HG02759 (cell line): ENCODE results near the gene PPP3CA.

Experiments used
- ATAC-seq: cut with Tn5 transposase; IDR thresholded peaks from one replicate; pipeline ENCODE4 v1.9.1; 2021; ENCODE audit warnings: mild to moderate bottlenecking, moderate library complexity; ENCODE audit not compliant: unreplicated experiment

PPP3CA gene

DNA sequence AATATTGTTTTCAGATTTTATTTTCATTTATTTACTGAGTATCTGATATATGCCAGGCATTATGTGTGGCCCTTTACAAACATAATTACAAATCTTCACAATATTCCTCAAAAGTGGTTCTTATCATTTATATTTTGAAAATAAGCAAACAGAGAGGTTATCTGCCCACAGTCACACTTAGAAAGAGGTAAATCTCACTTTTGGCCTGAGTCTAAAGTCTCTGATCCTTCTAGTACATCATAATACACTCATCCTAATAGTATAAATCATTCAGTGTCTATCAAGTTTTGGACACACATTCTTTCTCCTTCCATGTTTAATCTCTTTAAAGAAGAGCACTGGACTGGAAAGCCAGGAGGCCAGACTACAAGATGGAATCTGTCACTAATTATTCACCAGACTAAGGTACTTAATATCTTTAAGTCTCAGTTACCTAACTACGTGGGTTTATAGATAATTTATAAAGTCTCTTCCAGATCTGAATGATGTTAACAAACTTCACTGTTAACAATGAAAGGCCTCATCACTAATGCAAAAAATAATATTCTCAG lies 281.3 kb downstream of the PPP3CA start:
- no peak for ATAC-seq

DNA sequence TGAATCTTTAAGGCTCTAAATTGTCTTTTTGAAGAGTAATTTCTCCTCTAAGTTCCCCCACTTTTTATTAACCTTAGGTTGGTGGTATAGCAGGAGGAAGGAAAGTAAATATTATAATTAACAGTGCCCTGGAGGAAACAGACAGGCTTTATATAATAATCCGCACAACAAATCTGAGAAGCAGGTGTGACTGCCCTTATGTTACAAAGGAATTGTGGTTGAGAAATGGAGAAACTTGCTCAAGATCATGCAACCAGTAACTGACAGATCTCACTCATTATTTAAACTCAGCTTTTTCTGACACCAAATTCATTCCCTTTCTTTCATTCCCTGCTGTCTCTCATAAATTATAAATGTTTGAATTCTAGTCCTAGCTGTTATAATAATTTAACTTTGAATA lies 282.0 kb downstream of the PPP3CA start:
- no peak for ATAC-seq

DNA sequence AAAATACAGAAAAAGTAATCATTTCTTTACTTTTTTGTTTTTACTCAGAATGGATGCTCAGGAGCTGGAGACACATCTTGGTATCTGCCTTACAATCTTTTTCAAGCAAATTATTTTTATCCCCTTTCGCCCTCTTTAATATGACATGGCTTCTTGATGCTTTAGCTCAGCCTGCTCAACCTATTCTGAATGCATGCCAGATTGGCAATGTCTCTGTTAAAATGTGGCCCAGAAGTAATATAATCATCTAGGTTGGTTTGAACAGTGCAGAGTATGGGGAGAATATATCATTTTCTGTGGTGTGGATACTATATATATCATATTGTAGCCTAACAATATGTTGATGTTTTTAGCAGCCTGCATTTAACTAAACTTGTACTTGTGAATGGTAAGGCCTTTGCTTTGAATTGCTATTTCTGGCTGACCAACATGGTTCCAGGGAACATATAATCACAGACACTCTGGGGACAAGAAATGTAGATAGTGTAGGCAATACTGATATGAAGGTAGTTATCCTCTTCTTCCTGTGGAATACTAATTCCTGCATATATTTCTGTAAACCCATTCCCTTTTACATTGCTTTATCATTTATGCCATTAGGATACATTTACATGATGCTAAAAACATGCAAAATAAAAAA lies 282.7 kb downstream of the PPP3CA start:
- ATAC-seq, result no peak

DNA sequence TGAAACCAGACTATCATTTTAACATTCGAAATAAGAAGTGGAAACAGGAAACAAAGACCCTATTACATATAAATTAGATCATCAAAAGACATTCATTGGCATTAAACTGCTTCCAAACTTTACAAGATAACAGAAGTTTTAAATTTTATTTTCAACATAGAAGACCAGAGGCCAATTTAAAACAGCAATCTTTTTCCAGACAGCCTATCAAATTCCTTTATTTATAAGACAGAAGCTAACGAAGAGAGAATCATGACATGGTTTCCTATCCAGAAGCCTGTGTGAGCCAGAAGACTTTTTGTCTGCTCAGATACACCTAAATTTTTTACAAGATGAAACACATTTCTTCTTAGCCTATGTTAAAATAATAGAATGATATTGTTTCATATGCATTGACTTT lies 291.9 kb downstream of the PPP3CA start:
- ATAC-seq, result no peak

DNA sequence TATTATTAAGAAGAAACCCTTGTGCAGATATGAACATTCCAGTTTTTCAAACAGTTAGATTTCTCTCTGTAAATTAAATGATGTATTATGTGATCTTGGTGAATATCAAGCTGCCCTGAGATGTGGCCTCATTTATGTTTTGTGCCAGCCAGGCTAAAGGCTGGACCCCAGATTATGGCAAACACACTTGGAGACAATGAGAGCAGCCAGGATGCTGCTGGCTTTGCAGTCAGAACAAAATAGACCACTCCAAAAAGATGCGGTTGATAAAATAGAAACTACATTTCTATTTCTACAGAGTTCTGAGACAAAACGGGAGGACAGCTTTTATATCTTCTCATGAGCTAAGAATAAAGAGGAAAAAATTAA lies 296.5 kb downstream of the PPP3CA start:
- ATAC-seq, result no peak

DNA sequence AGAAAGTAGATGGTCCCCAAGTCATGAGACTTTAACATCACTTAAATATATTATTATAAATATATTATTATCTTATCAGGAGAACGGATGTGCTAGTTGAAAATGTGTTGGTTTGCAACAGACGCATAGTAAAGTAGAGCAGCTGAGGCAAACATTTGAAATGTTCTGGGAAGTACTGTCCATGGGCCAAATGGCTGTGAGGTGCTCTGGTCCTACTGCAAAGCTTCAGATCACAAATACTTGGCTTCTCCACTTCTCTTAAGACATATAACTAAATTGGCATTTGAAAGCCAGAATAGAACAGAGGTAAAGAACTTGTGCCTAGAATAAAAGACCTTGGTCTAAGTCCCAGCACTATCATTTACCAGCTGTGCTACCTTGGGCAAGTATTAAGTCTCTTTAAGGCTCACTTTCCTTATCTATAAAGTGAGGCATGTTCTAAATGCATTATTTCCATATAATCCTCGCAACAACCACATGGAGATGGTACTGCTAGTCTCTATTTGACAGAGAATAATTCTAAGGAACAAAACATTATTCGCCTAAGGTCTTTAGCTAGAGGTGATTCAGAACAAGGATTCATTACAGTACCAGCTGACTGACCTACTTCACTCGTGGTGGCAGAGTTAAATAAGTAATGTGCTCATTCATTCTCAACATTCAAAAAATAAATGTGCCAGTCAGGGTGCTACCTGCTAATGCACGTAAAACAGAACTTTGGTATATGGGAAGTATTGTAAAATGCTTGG lies 297.1 kb downstream of the PPP3CA start:
- no peak for ATAC-seq

DNA sequence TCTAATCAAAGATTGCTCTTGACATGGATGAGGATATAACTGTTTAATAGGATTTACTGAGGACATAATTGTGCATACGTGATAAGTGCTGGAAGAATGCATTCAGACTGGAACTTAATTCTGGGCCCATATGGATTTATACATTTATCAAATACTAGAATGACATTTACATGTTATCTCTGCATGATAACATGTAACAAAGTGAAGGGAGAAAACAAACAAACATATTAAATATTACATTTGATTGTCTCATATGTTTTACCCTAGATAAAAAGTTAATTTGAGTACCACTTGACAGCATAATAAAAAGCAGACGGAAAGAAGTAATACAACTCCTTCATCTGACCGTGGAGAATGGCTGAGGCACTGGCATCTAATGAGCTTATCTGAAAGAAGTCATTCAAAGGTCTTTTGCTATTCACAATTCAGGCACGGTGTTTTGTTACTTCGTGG lies 297.8 kb downstream of the PPP3CA start:
- ATAC-seq, result no peak

DNA sequence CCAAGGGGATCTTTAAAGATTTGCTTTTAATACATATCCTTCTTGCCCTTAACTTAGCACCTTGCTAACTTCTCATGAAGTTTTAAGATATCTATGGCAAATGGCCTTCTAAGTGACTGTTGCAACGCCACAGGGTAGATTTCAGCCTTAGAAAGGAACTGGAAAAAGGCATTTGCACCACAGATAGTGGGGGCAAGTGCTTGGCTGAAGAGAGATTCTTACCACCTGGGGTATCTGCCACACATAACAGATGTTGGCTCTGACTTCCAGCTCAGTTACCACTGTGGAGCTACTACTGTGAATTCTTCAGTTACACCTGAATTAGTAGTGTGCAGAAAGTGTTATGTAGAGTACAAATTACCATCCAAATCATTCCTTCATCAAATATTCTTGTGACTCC lies 302.6 kb downstream of the PPP3CA start:
- no peak for ATAC-seq

DNA sequence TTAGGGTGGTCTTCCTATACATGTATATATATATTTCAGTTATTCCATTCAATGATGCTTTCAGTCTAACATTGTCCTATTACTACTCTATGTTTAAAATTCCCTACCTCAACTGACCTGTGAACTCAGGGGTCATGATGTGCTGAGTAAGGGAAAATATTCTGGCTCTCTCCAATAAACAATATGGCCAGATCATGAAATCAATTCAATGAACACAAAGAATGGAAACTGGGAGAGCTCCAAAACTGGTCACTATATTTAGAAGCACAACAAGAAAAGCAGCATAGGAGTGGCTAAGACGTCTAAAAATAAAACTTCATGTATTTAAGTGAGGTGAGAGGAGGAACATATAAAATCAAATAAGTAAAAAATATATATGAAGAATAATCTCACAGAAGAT lies 304.5 kb downstream of the PPP3CA start:
- no peak for ATAC-seq

DNA sequence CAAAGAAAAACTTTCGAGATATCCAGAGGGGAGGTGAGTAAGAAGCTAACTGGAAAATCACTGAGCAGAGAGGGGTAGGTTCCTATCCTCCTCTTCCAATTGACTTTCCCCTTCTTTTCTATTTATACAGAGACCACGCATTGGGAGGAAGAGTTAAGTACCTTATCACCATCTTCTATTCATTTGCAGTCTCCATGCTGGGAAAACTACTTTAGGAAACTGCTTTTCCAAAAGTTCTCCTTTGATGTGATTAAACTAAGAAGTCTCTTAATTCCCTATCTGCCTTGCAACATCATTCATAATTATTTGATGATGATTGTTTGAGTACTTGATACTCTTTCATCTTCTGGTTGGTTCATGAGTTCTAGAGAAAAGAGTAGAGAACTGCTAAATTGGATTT lies 306.6 kb downstream of the PPP3CA start:
- ATAC-seq, result no peak

DNA sequence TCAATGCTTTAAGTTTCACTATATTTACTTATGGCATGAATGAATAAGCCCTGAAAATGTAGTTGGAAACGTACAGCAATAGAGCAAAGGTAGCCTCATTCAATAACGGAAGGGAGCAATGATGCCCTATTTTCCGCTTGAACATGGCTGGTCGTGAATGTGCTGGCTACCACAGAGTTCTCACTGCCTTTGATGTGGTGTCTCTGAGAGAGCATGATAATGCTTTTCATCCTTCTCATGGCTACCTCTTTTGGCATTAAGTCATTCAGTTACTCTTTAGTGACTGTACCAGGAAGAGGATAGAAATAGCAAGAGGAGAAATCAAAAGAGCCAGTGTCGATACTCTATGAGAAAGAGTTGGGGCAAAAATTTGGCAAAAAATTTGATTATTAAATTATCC lies 308.0 kb downstream of the PPP3CA start:
- no peak for ATAC-seq

DNA sequence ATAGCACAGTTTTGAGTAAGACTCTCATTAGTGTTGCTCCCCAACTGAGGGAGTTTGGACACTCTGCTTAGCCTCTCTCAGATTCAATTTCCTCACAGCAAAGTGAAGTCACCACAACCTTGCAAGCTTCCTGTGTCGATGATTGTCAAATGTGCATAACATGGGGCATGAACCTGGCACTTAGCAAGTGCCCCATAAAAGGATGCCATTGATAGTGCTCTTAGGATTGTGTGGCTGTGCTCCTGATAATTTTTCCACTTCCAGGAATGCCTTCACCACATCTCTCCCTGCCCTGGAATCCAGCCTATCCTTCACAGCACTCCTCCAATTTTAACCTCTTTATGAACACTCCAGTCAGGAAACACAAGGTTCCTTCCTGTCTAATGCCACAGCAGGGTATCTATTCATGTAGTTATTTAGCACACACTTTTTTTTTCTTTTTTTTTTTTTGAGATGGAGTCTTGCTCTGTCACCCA lies 309.4 kb downstream of the PPP3CA start:
- ATAC-seq, result no peak

DNA sequence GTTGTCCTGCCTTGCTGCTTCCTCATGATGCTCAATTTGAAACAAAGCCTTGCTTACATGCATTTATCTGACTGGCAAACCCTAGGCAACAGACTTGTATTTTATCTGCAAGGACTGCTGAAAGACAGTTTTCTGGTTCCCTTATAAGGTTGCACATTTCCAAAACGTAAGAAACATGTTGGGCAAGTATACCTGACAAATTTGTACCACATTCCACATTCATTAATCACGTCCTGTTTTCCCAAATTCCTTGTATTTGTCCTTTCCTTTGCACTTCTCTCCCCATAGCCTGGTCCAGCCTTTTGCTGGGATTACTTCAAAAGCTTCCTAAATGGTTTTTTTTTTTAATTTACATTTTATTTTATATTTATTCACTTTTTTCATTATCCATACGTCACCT lies 310.1 kb downstream of the PPP3CA start:
- no peak for ATAC-seq

DNA sequence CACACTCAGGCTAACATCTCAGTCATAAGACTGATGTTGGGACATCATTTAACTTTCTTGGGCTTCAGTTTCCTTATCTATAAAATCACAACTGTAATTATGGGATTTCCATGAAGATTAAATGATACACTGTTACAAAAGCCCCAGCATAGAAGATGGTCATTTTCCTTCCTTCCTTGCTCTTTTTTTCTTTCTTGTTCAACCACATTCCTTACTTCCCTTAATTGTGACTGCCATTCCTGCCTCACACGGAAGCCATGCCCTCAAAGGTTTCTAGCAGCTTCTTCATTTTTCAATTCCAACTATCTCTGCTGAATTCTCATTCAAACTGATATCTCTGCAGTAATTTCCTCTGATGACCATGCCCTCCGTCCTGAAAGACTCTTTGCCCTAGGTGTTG lies 311.8 kb downstream of the PPP3CA start:
- ATAC-seq, result no peak

DNA sequence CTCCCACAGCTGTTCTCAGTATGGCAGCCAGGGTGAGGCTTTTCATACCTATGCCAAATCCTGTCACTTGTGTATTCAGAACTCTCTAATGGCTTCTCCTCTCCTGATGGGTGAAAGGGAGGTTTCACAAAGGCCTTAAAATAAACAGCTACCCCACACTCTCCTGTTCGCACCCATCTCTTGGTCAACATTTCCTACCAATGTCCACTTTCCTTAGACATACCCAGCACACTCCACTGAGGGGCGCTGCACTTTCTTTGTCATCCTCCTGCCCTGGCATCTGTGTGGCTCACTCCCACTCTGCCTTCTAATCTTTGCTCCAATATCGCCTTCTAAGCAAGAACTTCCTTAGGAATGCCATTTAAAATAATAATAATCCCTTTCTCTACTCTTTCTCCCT lies 313.3 kb downstream of the PPP3CA start:
- ATAC-seq, result no peak

DNA sequence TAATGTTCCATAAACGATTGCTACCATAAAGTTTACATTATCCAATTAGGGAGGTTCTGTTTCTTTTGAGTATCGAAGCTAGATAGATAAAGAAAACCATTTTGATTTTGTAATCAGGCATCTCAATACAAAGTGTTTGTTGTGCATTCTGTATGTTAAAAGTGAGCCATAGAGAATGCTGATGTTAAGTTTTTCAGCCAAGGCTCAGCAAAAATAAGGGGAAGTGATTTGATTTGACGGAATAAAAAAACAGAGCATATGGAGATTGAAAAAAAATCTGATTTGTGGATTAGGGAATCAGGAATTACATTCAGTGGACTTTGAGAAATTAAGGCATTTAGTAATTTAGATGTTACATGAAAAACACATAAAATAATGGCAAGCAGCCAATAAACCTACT lies 314.8 kb downstream of the PPP3CA start:
- ATAC-seq, result no peak

DNA sequence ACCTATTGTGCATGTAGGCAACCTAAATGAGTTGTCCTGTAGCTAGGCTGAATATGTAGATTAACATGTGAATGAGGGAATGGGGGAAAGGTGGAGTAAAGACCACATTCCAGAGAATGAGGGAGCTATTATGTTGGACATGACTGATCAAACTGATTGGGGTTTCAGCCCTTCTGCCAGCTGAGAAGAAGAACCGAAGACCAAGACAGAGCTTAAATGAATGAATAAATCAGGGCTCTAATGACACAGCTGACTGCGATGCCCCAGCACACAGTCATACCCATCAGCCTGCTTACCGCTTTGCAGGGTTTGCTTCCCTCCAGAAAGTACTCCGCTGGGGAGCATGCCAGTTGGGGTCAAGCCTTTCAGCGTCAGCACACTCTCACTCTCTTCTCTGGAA lies 315.4 kb downstream of the PPP3CA start:
- ATAC-seq, result no peak

DNA sequence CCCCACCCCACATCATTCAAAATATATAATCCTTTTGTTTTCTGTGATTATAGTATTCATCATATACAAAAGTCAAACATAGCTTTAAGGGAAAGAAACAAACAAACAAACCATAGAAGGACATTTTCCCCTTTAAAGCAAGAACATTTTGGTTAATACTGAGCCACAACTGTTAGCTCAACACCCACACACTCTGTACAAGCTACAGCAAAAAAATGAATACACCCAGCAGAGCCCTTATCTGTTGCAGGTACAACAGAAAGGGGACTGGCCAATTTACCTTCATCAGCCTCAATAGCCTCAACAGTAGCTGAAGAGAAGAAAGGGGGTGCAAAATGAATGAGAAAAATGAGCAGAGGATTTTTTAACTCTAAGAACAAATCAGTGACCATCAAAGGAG lies 318.4 kb downstream of the PPP3CA start:
- no peak for ATAC-seq

DNA sequence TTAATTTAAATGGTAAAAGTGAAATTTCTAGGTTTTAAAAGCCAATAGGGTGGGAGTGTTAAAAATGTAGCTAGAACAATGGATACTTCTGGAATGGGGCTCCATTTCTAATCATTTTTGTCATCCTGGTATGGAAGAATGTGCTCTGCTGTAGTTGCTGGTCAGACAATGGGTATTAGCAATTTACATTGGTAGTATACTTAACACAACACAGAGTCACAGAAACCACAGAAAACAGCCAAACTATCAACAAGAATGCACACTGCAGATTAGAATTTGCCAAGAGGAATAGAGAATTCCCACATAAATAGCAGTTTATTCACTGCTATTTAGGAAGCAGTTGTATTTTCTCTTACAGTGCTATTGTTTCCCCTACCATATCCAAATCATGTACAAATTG lies 319.6 kb downstream of the PPP3CA start:
- no peak for ATAC-seq

DNA sequence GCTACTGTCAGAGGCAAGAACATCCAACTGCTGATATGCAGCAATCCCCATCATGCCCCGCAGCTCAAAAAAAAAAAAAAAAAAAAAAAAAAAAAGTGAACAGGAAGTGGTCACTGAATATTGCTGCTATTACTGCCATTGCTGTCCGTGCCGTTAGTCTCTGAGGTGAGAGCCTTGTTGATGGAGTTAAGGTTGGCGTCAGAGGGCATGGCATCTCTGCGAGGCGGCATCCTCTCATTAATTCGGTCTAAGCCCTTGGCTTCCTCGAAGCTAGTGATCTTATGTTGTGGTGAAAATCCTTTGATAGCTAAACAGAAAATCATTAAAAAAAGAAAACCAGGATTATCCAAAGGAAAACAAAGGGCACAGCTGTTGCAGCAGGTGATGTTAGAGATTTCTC lies 321.6 kb downstream of the PPP3CA start:
- ATAC-seq, result no peak

DNA sequence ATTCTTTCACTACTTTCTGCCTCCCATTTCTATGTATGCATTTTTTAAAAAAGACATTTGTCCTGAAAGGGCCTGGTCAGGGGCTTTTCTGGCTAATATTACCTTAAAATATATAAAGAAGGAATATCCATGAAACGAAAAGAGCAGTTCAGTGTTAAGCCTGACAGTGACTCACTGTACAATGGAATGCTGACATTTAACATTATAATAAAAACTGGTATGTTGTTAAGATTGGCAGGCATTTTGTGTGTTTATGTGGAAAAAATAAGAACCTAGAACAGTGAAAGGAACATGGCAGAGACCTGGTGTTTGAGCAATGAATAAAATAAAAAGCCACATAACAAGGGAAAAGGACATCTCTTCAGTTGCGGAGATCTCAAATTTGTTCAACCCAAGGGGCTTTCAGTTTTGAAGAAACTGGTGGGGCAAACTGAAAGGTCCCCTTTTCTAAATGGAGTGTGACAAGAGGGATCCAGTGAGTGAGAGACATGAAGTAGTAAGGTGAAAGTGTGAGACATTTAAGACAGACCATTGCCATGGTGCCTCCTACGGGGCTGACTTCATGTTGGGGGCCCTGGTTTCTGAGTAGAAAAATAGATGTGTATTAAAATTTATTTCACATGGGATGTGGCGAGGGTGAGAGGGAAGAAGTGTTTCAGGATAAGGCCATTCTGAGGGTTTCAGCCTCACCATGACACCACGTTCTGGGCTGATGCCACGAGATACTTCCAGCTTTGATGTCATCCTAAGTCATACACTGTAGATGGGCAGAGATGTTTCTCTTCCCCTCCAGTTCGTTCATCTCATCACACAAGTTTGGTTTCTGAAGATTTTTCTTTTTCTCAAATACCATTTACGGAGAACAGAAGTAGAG lies 324.9 kb downstream of the PPP3CA start:
- no peak for ATAC-seq
